ENCODE measurements around the gene PITX3.
A peak's percentile ranks its signal among the peaks of the same experiment; 100 is the strongest.

The PITX3 gene

DNA sequence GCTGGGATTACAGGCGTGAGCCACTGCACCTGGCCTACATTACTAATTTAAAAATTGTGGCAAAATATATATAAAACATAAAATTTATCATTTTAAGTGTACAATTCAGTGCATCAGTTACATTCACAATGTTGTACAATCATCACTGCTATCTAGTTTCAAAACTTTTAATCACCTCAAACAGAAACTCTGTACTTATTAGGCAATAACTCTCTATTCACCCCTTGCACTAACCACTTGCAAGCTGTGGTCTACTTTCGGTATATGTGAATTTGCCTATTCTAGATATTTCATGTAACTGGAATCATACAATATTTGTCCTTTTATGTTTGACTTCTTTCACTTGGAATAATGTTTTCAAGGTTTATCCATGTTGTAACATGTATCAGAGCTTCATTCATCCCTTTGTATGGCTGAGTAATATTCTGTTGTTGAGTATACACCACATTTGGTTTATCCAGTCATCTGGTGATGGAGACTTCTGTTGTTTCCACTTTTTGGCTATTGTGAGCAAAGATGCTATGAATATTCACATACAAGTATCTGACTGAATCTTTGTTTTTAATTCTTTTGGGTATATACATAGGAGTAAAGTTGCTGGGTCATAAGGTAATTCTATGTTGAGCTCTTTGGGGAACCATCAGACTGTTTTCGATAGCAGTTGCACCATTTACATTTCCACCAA lies 29.6 kb downstream of the PITX3 start:
- TF ChIP-seq MYC (IDR thresholded peaks at IDR 0.05; ENCODE audit: low read depth, low read length) (no peak), POLR2A (IDR thresholded peaks at IDR 0.05; ENCODE audit: extremely low read depth, insufficient read length) (no peak)
- TF ChIP-seq, protein P1, sequence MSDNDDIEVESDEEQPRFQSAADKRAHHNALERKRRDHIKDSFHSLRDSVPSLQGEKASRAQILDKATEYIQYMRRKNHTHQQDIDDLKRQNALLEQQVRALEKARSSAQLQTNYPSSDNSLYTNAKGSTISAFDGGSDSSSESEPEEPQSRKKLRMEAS (IDR thresholded peaks at IDR 0.05; ENCODE audit: low read depth, low read length) = no peak
- TF ChIP-seq, protein P2, sequence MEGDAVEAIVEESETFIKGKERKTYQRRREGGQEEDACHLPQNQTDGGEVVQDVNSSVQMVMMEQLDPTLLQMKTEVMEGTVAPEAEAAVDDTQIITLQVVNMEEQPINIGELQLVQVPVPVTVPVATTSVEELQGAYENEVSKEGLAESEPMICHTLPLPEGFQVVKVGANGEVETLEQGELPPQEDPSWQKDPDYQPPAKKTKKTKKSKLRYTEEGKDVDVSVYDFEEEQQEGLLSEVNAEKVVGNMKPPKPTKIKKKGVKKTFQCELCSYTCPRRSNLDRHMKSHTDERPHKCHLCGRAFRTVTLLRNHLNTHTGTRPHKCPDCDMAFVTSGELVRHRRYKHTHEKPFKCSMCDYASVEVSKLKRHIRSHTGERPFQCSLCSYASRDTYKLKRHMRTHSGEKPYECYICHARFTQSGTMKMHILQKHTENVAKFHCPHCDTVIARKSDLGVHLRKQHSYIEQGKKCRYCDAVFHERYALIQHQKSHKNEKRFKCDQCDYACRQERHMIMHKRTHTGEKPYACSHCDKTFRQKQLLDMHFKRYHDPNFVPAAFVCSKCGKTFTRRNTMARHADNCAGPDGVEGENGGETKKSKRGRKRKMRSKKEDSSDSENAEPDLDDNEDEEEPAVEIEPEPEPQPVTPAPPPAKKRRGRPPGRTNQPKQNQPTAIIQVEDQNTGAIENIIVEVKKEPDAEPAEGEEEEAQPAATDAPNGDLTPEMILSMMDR (IDR thresholded peaks at IDR 0.05; ENCODE audit: low read depth, low read length) = no peak
- H3K4me3 ChIP-seq (ENCODE audit: low read depth, low read length) = no peak overlapping the region
- no peak for DNase-seq (ENCODE audit: low read depth)

DNA sequence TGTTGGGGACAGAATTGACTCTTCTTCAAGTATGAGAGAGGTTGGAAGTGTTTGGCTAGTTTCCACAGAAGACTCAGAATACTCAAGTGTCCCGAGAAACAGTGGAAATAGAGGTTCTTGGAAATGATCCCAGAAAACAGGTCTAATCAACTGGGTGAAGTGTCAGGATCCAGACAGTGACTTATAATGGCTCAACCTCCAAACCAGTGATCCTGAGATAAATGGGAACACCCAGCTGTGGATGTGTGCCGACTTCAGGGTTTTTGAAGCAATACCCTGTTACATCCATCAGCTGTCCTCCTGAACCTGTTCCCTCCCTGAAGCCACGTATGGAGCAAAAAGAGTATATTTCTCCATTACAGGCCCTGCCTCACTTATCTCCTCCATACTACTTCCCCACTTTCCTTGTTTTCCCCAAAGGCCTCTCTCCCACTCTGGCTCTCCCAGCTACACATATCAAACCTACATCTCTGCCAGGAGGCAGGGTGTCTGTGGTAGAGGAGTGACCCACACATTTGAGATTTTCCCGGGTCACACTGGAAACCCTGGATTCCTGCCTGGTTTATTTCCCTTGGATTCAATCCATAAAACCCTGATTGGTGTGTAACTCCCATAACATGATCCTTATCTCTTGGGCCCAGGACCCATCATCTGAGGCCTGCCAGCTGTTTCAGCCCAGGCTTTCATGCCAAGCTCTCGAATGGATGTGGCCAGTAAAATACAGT lies 32.8 kb downstream of the PITX3 start:
- TF ChIP-seq, protein P2 (IDR thresholded peaks at IDR 0.05; ENCODE audit: low read depth, low read length) = no peak
- TF ChIP-seq, protein P1 (IDR thresholded peaks at IDR 0.05; ENCODE audit: low read depth, low read length) = no peak
- TF ChIP-seq MYC (IDR thresholded peaks at IDR 0.05; ENCODE audit: low read depth, low read length) (no peak), POLR2A (IDR thresholded peaks at IDR 0.05; ENCODE audit: extremely low read depth, insufficient read length) (no peak)
- no peak for DNase-seq (ENCODE audit: low read depth)
- no peak overlapping the region for H3K4me3 ChIP-seq (ENCODE audit: low read depth, low read length)

- no peak for DNase-seq (ENCODE audit: low read depth)
- TF ChIP-seq, protein P1 (IDR thresholded peaks at IDR 0.05; ENCODE audit: low read depth, low read length) = no peak
- TF ChIP-seq MYC (IDR thresholded peaks at IDR 0.05; ENCODE audit: low read depth, low read length) = no peak
- TF ChIP-seq, protein P2 (IDR thresholded peaks at IDR 0.05; ENCODE audit: low read depth, low read length) = no peak
- no peak for TF ChIP-seq POLR2A (IDR thresholded peaks at IDR 0.05; ENCODE audit: extremely low read depth, insufficient read length)
- H3K4me3 ChIP-seq (ENCODE audit: low read depth, low read length) = no peak overlapping the region
Measured at GRCh38 chr10:102202386-102202785, 38.9 kb downstream of the PITX3 start.

DNA sequence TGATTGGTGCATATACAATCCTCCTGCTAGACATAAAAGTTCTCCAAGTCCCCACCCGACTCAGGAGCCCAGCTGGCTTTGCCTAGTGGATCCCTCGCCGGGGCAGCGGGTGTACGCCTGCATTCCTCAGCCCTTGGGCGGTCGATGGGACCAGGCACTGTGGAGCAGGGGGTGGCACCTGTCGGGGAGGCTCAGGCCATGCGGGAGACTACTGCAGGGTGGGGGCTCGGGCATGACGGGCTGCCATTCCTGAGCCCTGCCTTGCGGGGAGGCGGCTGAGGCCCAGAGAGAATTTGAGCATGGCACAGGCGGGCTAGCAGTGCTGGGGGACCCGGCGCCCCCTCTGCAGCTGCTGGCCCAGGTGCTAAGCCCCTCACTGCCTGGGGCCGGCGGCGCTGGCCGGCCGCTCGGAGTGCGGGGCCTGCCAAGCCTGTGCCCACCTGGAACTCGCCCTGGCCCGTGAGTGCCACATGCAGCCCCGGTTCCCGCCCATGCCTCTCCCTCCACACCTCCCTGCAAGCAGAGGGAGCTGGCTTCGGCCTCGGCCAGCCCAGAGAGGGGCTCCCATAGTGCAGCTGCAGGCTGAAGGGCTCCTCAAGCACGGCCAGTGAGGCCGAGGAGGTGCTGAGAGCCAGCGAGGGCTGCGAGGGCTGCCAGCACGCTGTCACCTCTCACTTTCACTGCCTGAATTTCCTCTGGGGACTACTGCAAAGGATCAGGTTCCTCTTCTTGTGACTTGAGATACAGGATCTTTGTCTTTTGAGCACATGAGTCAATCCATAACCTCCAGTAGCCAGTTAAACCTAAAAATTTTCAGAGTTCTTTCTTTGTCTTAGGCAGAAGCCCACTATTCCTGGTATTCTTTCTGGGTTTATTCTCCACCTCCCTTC lies 40.3 kb downstream of the PITX3 start:
- no peak overlapping the region for H3K4me3 ChIP-seq (ENCODE audit: low read depth, low read length)
- TF ChIP-seq, protein P1 (IDR thresholded peaks at IDR 0.05; ENCODE audit: low read depth, low read length) = peak; percentile 30; the same call in 1 of the 2 replicates
- no peak for TF ChIP-seq POLR2A (IDR thresholded peaks at IDR 0.05; ENCODE audit: extremely low read depth, insufficient read length)
- DNase-seq (ENCODE audit: low read depth) = peak; percentile 74

- DNase-seq (ENCODE audit: low read depth) = no peak
- H3K4me3 ChIP-seq (ENCODE audit: low read depth, low read length) = no peak overlapping the region
- TF ChIP-seq MYC (IDR thresholded peaks at IDR 0.05; ENCODE audit: low read depth, low read length) (no peak), POLR2A (IDR thresholded peaks at IDR 0.05; ENCODE audit: extremely low read depth, insufficient read length) (no peak)
- TF ChIP-seq, protein P2 (IDR thresholded peaks at IDR 0.05; ENCODE audit: low read depth, low read length) = no peak
Measured at GRCh38 chr10:102198027-102198426, 43.3 kb downstream of the PITX3 start.
